ENCODE measurements around the gene IL7R. TPM values are rescaled to one million over a fixed set of nuclear protein-coding genes. Genes with fewer than 3 reads are reported as not detected.

The IL7R gene
- total RNA-seq, 1 experiment from 2014 or later, result not detected

GRCh38 chr5:35881758-35882157 is 25.1 kb downstream of the IL7R start:
- no peak overlapping the region for H2BK120ac ChIP-seq (ENCODE audit: low read depth, low read length, poor library complexity, severe bottlenecking)
- no peaks in the 10 kb centered on the region for H3K4me1 ChIP-seq (ENCODE audit: insufficient read depth, low read length)
- no peaks in the 10 kb centered on the region; a peak in 1 of 5 replicates for H3K9me3 Mint-ChIP-seq
- peaks cover 0 to 5% of the 10 kb centered on the region in 2 experiments; a peak in 2 of 4 replicates for H3K4me1 Mint-ChIP-seq
- no peaks in the 10 kb centered on the region for H3K23me2 ChIP-seq (ENCODE audit: insufficient read length, low read depth, low read length, poor library complexity, severe bottlenecking)
- no peak overlapping the region for H4K5ac ChIP-seq (ENCODE audit: insufficient read length, low read depth, low read length)
- no peak overlapping the region for H3K4ac ChIP-seq (ENCODE audit: low read depth, low read length)
- TF ChIP-seq CTCF (conservative IDR thresholded peaks at IDR 0.05), result no peak
- no peak overlapping the region for H3T11ph ChIP-seq (ENCODE audit: low read length)
- no peaks in the 10 kb centered on the region for H3K27me3 ChIP-seq (ENCODE audit: insufficient read depth, low read length)
- H3K9ac ChIP-seq (ENCODE audit: extremely low read depth, insufficient read length, low read length), result no peak overlapping the region
- H4K91ac ChIP-seq (ENCODE audit: insufficient read length, low read depth, low read length), result no peak overlapping the region
- H2AFZ ChIP-seq (ENCODE audit: low read length), result no peak overlapping the region
- no peak overlapping the region for H3K4me3 Mint-ChIP-seq
- H3K14ac ChIP-seq (ENCODE audit: insufficient read depth, low read length), result no peak overlapping the region
- no peak overlapping the region for H4K8ac ChIP-seq (replicated peaks; ENCODE audit: insufficient read length, low read depth, low read length)
- H3K9me3 ChIP-seq (ENCODE audit: control insufficient read depth, low read depth, low read length), result no peaks in the 10 kb centered on the region
- no peaks in the 10 kb centered on the region for H3K27me3 Mint-ChIP-seq (ENCODE audit: low read depth)
- H4K20me1 ChIP-seq (ENCODE audit: control insufficient read depth, insufficient read depth, insufficient read length), result no peaks in the 10 kb centered on the region
- H3K79me2 ChIP-seq (ENCODE audit: insufficient read depth, low read length), result no peaks in the 10 kb centered on the region
- no peak overlapping the region for H3K18ac ChIP-seq (ENCODE audit: insufficient read length, low read depth, low read length)
- H3K4me2 ChIP-seq (ENCODE audit: insufficient read depth, insufficient read length, low read length), result no peak overlapping the region
- no peak overlapping the region for H2AK5ac ChIP-seq (ENCODE audit: insufficient read length, low read length)
- no peak overlapping the region for H2BK20ac ChIP-seq (ENCODE audit: low read depth, low read length, poor library complexity, severe bottlenecking)
- DNase-seq, result no peak
- H2BK5ac ChIP-seq (ENCODE audit: insufficient read length, low read length), result no peak overlapping the region
- no peak overlapping the region for H2BK15ac ChIP-seq (ENCODE audit: low read depth, low read length)
- no peaks in the 10 kb centered on the region for H3K36me3 Mint-ChIP-seq (ENCODE audit: insufficient read depth in 1 of 3, low read depth in 3 of 3)
- H3K56ac ChIP-seq (ENCODE audit: insufficient read length, low read depth, low read length), result no peak overlapping the region
- no CpG with 5 or more reads among the region's 2 CpGs for WGBS (ENCODE audit: extremely low coverage, insufficient read length, low lambda C conversion rate)
- H3K27ac ChIP-seq (ENCODE audit: insufficient read length, low read depth, low read length), result no peak overlapping the region
- H3K23ac ChIP-seq (ENCODE audit: insufficient read length, low read depth, low read length), result no peak overlapping the region
- H3K27ac Mint-ChIP-seq, result no peak overlapping the region
- H2BK12ac ChIP-seq (ENCODE audit: insufficient read length, low read depth, low read length), result no peak overlapping the region
- H3K79me1 ChIP-seq (ENCODE audit: insufficient read depth, low read depth, low read length, poor library complexity, severe bottlenecking), result no peaks in the 10 kb centered on the region
